ENCODE results near the gene NBL1. TPM values are rescaled to one million over a fixed set of nuclear protein-coding genes. Genes with fewer than 3 reads are reported as not detected.

NBL1 gene
- total and polyA plus RNA-seq, 2 of the 4 experiments (the other 2 are of a cell fraction), result 14.0 to 54.2 TPM

DNA sequence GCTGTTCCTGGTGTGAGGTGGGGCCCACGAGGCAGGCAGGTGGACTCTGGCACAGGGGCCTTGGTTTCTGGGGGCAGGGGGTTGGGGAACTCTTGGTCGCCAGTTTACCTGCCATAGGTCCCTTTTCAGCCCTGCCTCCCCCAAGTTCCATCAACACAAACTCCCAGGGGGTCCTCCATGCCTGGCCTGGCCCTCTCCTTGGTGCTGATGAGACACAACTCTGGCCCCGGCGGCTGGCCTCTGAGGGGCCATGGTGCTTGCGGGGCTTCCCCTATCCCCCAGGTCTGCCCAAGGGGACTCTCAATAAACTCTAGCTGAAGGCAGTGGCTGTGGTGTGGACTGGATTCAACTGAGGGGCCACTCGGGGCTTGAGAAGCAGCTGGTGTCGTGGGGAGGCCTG, 36.5 kb downstream of the NBL1 start:
- no peak overlapping the region for H2AK9ac ChIP-seq (replicated peaks; ENCODE audit: low read depth, low read length, poor library complexity)
- no peak overlapping the region for H3K18ac ChIP-seq (ENCODE audit: low read depth, low read length)
- H3K27me3 ChIP-seq (ENCODE audit: control insufficient read depth, insufficient read depth, low read length), result no peaks in the 10 kb centered on the region
- no peaks in the 10 kb centered on the region for H3K36me3 ChIP-seq (ENCODE audit: control insufficient read depth, insufficient read depth, low read length)
- dilution Hi-C loops (cut with HindIII; ENCODE audit: low sequenced_read_pairs, unreplicated experiment) (no loop called here), in situ Hi-C loops (cut with MboI; ENCODE audit: low sequenced_read_pairs) (no loop called here), intact Hi-C loops (cut with micrococcal nuclease) (no loop called here)
- ChIA-PET POLR2A (ENCODE audit: unreplicated experiment) (no interaction called here), CTCF (no interaction called here)
- no peak overlapping the region for H2BK120ac ChIP-seq (ENCODE audit: low read depth, low read length)
- no peak overlapping the region for H4K5ac ChIP-seq (ENCODE audit: low read depth, low read length)
- H4K91ac ChIP-seq (ENCODE audit: insufficient read depth, low read depth, low read length), result no peak overlapping the region
- no peaks in the 10 kb centered on the region for H3K79me1 ChIP-seq (ENCODE audit: low read depth in 1 of 2, low read length in 2 of 2)
- no peak overlapping the region for H4K8ac ChIP-seq (ENCODE audit: low read depth in 2 of 2, low read length in 2 of 2)
- no peak overlapping the region for H2BK5ac ChIP-seq (ENCODE audit: low read depth, low read length, poor library complexity, severe bottlenecking)
- H3K23ac ChIP-seq (ENCODE audit: low read depth, low read length), result no peak overlapping the region
- DNase-seq, result no peak
- H3K4me3 ChIP-seq (ENCODE audit: insufficient read depth, low read depth, low read length), result no peak overlapping the region
- no peak overlapping the region for H3K4ac ChIP-seq (ENCODE audit: low read depth, low read length)
- ATAC-seq (ENCODE audit: low read depth), result no peak
- H3K27ac ChIP-seq (ENCODE audit: insufficient read depth, low read length), result no peak overlapping the region
- H4K20me1 ChIP-seq (ENCODE audit: insufficient read depth, low read length), result peaks cover 3% of the 10 kb centered on the region
- no peaks in the 10 kb centered on the region; the same call in 1 of the 2 replicates for H3K9me1 ChIP-seq (ENCODE audit: insufficient read depth, low read length)
- TF ChIP-seq RFX5 (IDR thresholded peaks at IDR 0.05; ENCODE audit: low read depth, low read length), result no peak
- TF ChIP-seq ELK1 (IDR thresholded peaks at IDR 0.05; ENCODE audit: borderline replicate concordance, low read depth, low read length), result no peak
- no peak for TF ChIP-seq FOS (IDR thresholded peaks at IDR 0.05; ENCODE audit: low read depth, low read length)
- TF ChIP-seq RAD21 (IDR thresholded peaks at IDR 0.05; ENCODE audit: low read length), result no peak
- TF ChIP-seq, protein P1, sequence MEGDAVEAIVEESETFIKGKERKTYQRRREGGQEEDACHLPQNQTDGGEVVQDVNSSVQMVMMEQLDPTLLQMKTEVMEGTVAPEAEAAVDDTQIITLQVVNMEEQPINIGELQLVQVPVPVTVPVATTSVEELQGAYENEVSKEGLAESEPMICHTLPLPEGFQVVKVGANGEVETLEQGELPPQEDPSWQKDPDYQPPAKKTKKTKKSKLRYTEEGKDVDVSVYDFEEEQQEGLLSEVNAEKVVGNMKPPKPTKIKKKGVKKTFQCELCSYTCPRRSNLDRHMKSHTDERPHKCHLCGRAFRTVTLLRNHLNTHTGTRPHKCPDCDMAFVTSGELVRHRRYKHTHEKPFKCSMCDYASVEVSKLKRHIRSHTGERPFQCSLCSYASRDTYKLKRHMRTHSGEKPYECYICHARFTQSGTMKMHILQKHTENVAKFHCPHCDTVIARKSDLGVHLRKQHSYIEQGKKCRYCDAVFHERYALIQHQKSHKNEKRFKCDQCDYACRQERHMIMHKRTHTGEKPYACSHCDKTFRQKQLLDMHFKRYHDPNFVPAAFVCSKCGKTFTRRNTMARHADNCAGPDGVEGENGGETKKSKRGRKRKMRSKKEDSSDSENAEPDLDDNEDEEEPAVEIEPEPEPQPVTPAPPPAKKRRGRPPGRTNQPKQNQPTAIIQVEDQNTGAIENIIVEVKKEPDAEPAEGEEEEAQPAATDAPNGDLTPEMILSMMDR (conservative IDR thresholded peaks at IDR 0.05; ENCODE audit: low read depth, low read length), result no peak
- TF ChIP-seq, protein P2, sequence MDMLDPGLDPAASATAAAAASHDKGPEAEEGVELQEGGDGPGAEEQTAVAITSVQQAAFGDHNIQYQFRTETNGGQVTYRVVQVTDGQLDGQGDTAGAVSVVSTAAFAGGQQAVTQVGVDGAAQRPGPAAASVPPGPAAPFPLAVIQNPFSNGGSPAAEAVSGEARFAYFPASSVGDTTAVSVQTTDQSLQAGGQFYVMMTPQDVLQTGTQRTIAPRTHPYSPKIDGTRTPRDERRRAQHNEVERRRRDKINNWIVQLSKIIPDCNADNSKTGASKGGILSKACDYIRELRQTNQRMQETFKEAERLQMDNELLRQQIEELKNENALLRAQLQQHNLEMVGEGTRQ (IDR thresholded peaks at IDR 0.05; ENCODE audit: low read depth, low read length), result no peak
- no peak for TF ChIP-seq CEBPB (IDR thresholded peaks at IDR 0.05; ENCODE audit: low read depth, low read length)
- no peak for TF ChIP-seq CHD1 (IDR thresholded peaks at IDR 0.05; ENCODE audit: low read depth, low read length)
- TF ChIP-seq SMC3 (IDR thresholded peaks at IDR 0.05; ENCODE audit: low read depth, low read length), result no peak
- TF ChIP-seq MAFK (IDR thresholded peaks at IDR 0.05; ENCODE audit: low read depth, low read length), result no peak
- no peak for TF ChIP-seq RCOR1 (IDR thresholded peaks at IDR 0.05; ENCODE audit: insufficient replicate concordance, low read length)
- no peak for TF ChIP-seq MAZ (IDR thresholded peaks at IDR 0.05; ENCODE audit: borderline replicate concordance, low read depth, low read length)
- TF ChIP-seq NFE2L2 (IDR thresholded peaks at IDR 0.05; ENCODE audit: low read depth, low read length), result no peak
- no peak overlapping the region for H2AK5ac ChIP-seq (ENCODE audit: low read depth, low read length)
- WGBS, 2 experiments (ENCODE audit: extremely low coverage in 2 of 2, insufficient read length in 1 of 2), result no CpG with 5 or more reads among the region's 7 CpGs
- H2BK20ac ChIP-seq (ENCODE audit: low read depth, low read length), result no peak overlapping the region
- no peak overlapping the region for H2AFZ ChIP-seq (replicated peaks; ENCODE audit: low read length, poor library complexity)
- H2BK15ac ChIP-seq (ENCODE audit: low read depth, low read length), result no peak overlapping the region
- no TSS peak for BruUV-seq (replicated peaks)
- H3K9ac ChIP-seq (ENCODE audit: low read depth, low read length), result no peak overlapping the region
- no peak overlapping the region for H3K4me2 ChIP-seq (ENCODE audit: low read depth, low read length)
- H3K14ac ChIP-seq (replicated peaks; ENCODE audit: low read depth, low read length), result no peak overlapping the region
- no peaks in the 10 kb centered on the region for H3K4me1 ChIP-seq (ENCODE audit: control insufficient read depth, insufficient read depth, low read length)
- no peaks in the 10 kb centered on the region for H3K9me3 ChIP-seq (ENCODE audit: control insufficient read depth, insufficient read depth, low read length)
- H3K56ac ChIP-seq (ENCODE audit: extremely low read depth, insufficient read depth, low read length), result no peak overlapping the region

All from IMR-90 (cell line).